ENCODE results near the gene ASAP2.

Gene ASAP2

DNA sequence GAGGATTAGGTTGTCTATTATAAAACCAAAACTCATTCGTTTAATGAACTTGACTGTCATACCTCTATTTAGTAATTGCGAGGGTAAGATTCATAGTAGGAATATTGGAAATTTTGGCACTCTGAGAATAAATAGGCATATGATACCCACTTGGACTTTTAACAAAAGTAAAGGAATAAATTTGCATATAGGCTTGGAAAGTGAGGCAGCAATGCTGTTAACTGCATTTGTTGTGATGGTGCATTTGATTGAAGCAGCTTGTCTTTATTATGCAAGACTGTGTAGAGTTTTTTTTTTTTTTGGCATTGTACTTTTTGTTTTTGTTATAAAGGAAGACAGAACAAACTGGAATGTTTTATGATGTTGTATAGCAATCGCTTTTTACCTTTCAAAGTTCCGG, 197.8 kb downstream of the ASAP2 start:
- Histone ChIP-seq H3K9ac (ENCODE audit: low read length in 2 of 2) (no peak overlapping the region), H3K36me3 (ENCODE audit: control insufficient read depth in 2 of 2, insufficient read depth in 2 of 2, low read length in 2 of 2) (peaks cover 12 to 14% of the 10 kb centered on the region in 2 donors), H3K27me3 (ENCODE audit: control insufficient read depth in 1 of 2, insufficient read depth in 2 of 2, low read length in 2 of 2) (no peaks in the 10 kb centered on the region), H3K9me3 (ENCODE audit: control insufficient read depth in 2 of 2, low read length in 2 of 2) (no peaks in the 10 kb centered on the region), H3K27ac (ENCODE audit: low read length) (no peak overlapping the region), H3K4me1 (ENCODE audit: control insufficient read depth, insufficient read depth, low read length) (peaks cover 20% of the 10 kb centered on the region), H3K4me3 (ENCODE audit: low read length in 2 of 2) (no peak overlapping the region)

DNA sequence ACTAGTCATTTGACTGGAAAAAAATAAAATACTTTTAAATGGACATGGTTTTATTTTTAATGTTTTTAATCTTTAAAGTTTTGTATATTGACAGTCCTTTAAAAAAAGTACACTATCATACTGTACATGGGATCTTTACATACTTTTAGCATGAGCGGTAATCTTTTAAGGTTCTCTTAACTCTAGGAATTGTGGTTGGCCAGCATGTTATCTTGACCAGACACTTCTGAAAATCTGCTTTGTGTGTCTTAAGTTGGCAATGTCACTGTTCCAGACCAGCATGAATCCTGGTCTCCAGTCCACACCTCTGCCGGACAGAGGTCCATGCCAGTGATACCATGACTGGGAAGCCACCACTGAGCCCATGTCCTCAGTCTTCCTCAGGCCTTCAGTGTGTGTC, 199.0 kb downstream of the ASAP2 start:
- Histone ChIP-seq H3K27ac (ENCODE audit: low read length) (no peak overlapping the region), H3K27me3 (ENCODE audit: control insufficient read depth in 1 of 2, insufficient read depth in 2 of 2, low read length in 2 of 2) (no peaks in the 10 kb centered on the region), H3K9me3 (ENCODE audit: control insufficient read depth in 2 of 2, low read length in 2 of 2) (no peaks in the 10 kb centered on the region), H3K9ac (ENCODE audit: low read length in 2 of 2) (no peak overlapping the region), H3K4me3 (ENCODE audit: low read length in 2 of 2) (no peak overlapping the region), H3K4me1 (ENCODE audit: control insufficient read depth, insufficient read depth, low read length) (peaks cover 18% of the 10 kb centered on the region), H3K36me3 (ENCODE audit: control insufficient read depth in 2 of 2, insufficient read depth in 2 of 2, low read length in 2 of 2) (peaks cover 12 to 14% of the 10 kb centered on the region in 2 donors)

DNA sequence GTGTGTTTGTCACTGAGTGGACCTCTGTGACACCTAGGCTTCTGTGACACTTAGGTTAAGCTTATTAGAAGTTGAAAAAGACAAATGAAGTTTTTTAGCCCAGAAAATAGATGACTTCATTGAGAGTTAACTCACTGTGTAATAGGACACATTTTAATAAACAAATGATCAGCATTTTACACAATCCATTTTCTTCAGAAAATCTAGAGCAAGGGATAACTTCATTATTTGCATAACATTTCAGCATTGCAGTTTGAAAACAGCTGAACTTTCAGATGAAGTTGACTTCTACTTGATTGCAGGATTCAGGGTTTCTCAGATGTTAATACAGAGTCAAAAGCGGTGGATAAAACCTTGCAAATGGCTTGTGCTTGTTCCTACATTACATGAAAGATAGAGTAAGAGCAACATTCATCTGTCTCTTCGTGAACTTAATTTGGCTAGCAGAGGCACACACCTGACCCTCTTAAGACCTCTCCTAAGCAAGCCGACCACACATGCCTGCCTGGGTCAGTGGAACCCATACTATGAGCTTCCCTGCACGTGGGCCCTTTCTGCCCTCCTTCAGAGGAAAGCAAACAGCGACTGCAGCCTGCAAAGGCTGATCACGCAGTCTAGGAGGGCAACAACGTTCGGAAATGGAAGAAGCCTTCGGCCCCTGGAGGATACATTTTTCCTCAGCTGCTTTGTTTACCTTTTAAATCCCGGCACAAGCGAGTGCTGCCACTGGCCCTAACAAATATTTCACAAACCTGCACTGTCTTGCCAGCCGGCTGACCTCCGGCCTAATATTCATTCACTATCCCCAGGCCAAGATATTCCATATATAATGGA, 200.1 kb downstream of the ASAP2 start:
- H3K9ac ChIP-seq (ENCODE audit: low read length in 2 of 2): peak overlapping the region in 1 of 2 donors; percentile 51
- peaks cover 12 to 15% of the 10 kb centered on the region in 2 donors for H3K36me3 ChIP-seq (ENCODE audit: control insufficient read depth in 2 of 2, insufficient read depth in 2 of 2, low read length in 2 of 2)
- H3K27ac ChIP-seq (ENCODE audit: low read length): peak overlapping the region; percentile 69
- H3K27me3 ChIP-seq (ENCODE audit: control insufficient read depth in 1 of 2, insufficient read depth in 2 of 2, low read length in 2 of 2): no peaks in the 10 kb centered on the region
- no peak overlapping the region for H3K4me3 ChIP-seq (ENCODE audit: low read length in 2 of 2)
- peaks cover 18% of the 10 kb centered on the region for H3K4me1 ChIP-seq (ENCODE audit: control insufficient read depth, insufficient read depth, low read length)
- H3K9me3 ChIP-seq (ENCODE audit: control insufficient read depth in 2 of 2, low read length in 2 of 2): no peaks in the 10 kb centered on the region

DNA sequence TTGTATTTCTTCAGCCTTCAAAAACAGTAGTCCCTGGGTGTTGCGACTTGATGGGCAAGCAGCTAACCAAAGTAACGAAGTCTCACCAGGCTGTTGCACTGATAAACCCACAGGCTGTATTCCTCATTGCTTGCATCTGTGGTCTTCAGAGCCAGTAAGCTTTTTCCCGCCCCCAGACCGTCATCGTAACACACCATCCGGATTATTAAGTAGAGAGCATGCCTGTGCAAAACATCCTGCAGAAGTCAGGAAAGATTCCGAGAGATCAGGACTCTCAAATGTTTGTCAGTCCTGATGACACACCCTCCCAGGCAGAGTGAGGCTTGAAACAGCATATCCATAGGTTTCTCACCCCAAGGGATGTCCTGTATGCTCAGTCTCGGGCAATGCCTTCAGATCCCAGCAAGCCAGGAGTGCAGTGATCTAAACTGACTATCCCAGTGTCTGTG, 200.8 kb downstream of the ASAP2 start:
- Histone ChIP-seq H3K27me3 (ENCODE audit: control insufficient read depth in 1 of 2, insufficient read depth in 2 of 2, low read length in 2 of 2) (no peaks in the 10 kb centered on the region), H3K9me3 (ENCODE audit: control insufficient read depth in 2 of 2, low read length in 2 of 2) (no peaks in the 10 kb centered on the region), H3K27ac (ENCODE audit: low read length) (peak overlapping the region; percentile 69), H3K4me3 (ENCODE audit: low read length in 2 of 2) (no peak overlapping the region), H3K4me1 (ENCODE audit: control insufficient read depth, insufficient read depth, low read length) (peaks cover 16% of the 10 kb centered on the region), H3K36me3 (ENCODE audit: control insufficient read depth in 2 of 2, insufficient read depth in 2 of 2, low read length in 2 of 2) (peaks cover 14 to 15% of the 10 kb centered on the region in 2 donors), H3K9ac (ENCODE audit: low read length in 2 of 2) (no peak overlapping the region)

DNA sequence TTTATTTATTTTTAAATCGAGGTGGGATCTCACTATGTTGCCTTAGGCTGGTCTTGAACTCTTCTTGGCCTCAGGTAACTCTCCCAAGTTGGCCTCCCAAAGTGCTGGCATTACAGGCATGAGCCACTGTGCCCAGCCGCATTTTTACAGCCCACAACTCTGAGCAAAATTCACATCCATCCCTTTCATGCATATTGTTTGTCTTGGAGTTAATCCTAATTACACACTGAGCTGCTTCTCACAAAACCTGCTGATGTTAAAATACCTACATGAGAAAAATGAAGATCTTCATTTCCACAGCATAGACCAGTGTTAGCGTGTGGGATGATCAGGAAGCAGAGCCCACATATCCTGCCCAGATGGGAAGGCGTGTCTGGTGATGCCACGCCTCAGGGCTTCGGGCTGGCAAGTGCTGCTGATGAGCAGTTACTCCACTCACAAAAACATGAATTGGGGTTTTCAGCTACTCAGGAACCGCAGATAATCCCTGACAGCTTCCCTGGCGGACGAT, 202.1 kb downstream of the ASAP2 start:
- Histone ChIP-seq H3K9me3 (ENCODE audit: control insufficient read depth in 2 of 2, low read length in 2 of 2) (no peaks in the 10 kb centered on the region), H3K9ac (ENCODE audit: low read length in 2 of 2) (no peak overlapping the region), H3K27me3 (ENCODE audit: control insufficient read depth in 1 of 2, insufficient read depth in 2 of 2, low read length in 2 of 2) (no peaks in the 10 kb centered on the region), H3K4me3 (ENCODE audit: low read length in 2 of 2) (no peak overlapping the region), H3K27ac (ENCODE audit: low read length) (no peak overlapping the region), H3K4me1 (ENCODE audit: control insufficient read depth, insufficient read depth, low read length) (peaks cover 16% of the 10 kb centered on the region), H3K36me3 (ENCODE audit: control insufficient read depth in 2 of 2, insufficient read depth in 2 of 2, low read length in 2 of 2) (peaks cover 9 to 10% of the 10 kb centered on the region in 2 donors)

DNA sequence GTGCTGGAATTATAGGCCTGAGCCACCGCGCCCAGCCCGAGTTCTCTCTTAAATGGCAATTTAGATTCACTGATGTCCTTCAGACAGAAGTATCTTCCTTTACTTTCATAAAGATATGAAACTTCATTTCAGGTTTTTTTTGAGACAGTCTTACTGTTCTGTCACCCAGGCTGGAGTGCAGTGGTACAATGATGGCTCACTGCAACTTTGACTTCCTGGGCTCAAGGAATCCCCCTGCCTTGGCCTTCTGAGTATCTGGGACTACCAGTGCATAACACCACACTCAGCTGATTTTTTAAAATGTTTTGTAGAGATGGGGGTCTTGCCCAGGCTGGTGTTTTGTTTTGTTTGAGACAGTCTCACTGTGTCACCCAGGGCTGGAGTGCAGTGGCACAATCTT, 203.5 kb downstream of the ASAP2 start:
- Histone ChIP-seq H3K4me3 (ENCODE audit: low read length in 2 of 2) (no peak overlapping the region), H3K27ac (ENCODE audit: low read length) (no peak overlapping the region), H3K4me1 (ENCODE audit: control insufficient read depth, insufficient read depth, low read length) (peaks cover 13% of the 10 kb centered on the region), H3K9me3 (ENCODE audit: control insufficient read depth in 2 of 2, low read length in 2 of 2) (no peaks in the 10 kb centered on the region), H3K27me3 (ENCODE audit: control insufficient read depth in 1 of 2, insufficient read depth in 2 of 2, low read length in 2 of 2) (no peaks in the 10 kb centered on the region), H3K9ac (ENCODE audit: low read length in 2 of 2) (no peak overlapping the region), H3K36me3 (ENCODE audit: control insufficient read depth in 2 of 2, insufficient read depth in 2 of 2, low read length in 2 of 2) (peaks cover 16 to 17% of the 10 kb centered on the region in 2 donors)

DNA sequence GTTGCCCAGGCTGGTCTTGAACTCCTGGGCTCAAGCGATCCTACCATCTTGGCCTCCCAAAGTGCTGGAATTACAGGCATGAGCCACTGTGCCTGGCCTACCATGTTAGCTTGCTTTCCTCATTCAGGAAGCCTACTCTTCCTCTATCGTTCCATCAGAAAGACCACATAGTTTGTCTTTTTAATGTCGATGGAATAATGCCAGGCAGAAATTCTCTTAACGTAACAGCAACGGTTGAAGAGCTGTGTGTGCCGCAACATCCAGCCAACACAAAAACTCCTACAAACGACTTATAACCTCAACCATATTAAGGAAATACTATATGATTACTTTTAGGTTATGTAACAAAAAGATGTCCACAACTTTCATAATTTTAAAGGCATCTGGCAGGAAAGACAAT, 206.2 kb downstream of the ASAP2 start:
- Histone ChIP-seq H3K27me3 (ENCODE audit: control insufficient read depth in 1 of 2, insufficient read depth in 2 of 2, low read length in 2 of 2) (no peaks in the 10 kb centered on the region), H3K9ac (ENCODE audit: low read length in 2 of 2) (no peak overlapping the region), H3K27ac (ENCODE audit: low read length) (no peak overlapping the region), H3K4me3 (ENCODE audit: low read length in 2 of 2) (no peak overlapping the region), H3K9me3 (ENCODE audit: control insufficient read depth in 2 of 2, low read length in 2 of 2) (no peaks in the 10 kb centered on the region), H3K36me3 (ENCODE audit: control insufficient read depth in 2 of 2, insufficient read depth in 2 of 2, low read length in 2 of 2) (peaks cover 16 to 24% of the 10 kb centered on the region in 2 donors), H3K4me1 (ENCODE audit: control insufficient read depth, insufficient read depth, low read length) (peaks cover under 1% of the 10 kb centered on the region)

DNA sequence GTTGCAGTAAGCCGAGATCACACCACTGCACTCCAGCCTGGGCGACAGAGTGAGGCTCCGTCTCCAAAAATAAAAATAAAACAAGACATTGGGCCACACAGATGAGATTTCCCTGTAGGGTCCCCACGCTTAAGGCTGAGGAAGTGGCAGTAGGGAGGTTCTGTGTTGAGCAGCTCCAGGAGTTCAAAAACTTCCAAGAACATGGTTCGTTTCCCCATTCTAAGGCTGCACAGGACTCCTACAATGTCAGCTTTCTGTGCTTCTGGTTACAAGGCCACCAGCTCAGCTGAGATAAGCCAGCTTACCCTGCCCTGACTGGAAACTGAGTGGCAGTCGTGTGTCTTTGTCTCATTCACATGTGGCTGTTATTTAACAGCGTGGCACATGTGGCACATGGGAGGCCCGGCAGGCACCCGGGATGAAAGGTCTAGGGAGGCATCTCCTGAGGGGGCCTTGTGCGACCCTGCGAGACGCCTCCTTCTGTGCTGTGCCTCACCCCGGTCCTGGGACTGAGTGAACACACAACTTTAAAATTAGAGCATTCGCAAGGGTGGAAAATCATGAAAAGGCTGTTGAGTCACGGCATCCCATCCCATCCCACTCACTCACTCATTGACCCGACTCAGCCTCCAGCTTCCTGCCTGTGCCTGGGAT, 209.0 kb downstream of the ASAP2 start:
- peaks cover 9 to 23% of the 10 kb centered on the region in 2 donors for H3K36me3 ChIP-seq (ENCODE audit: control insufficient read depth in 2 of 2, insufficient read depth in 2 of 2, low read length in 2 of 2)
- H3K4me1 ChIP-seq (ENCODE audit: control insufficient read depth, insufficient read depth, low read length): peaks cover 4% of the 10 kb centered on the region
- no peak overlapping the region for H3K9ac ChIP-seq (ENCODE audit: low read length in 2 of 2)
- H3K27ac ChIP-seq (ENCODE audit: low read length): no peak overlapping the region
- H3K4me3 ChIP-seq (ENCODE audit: low read length in 2 of 2): no peak overlapping the region
- H3K27me3 ChIP-seq (ENCODE audit: control insufficient read depth in 1 of 2, insufficient read depth in 2 of 2, low read length in 2 of 2): no peaks in the 10 kb centered on the region
- no peaks in the 10 kb centered on the region for H3K9me3 ChIP-seq (ENCODE audit: control insufficient read depth in 2 of 2, low read length in 2 of 2)

DNA sequence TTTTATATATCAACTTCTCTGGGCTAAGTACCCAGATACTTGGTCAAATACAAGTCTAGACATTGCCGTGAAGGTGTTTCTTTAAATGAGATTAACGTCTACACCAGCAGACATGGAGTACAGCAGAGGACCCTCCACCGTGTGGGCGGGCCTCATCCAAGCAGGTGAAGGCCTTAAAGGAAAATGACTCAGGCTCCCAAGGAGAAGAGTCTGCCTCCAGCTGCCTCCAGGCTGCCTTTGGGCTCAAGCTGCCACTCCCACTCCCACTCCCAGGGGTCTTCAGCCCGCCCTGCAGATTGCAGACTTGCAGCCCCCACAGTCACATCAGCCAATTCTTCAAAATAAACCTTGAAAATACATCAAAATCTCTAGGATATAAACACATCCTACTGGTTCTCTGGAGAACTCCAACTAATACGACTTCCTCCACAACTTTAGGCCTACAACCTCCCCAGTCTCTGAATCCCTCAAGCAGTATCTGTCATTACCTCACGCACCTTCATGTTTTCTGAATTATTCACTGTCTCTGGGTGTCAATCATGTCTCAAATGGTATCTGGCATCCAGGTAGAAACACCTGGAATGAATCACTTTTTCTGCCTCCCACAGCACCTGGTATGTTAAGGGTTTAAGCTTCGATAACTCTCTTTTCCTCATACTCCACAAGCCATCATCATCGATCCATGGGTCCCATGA, 209.8 kb downstream of the ASAP2 start:
- H3K36me3 ChIP-seq (ENCODE audit: control insufficient read depth in 2 of 2, insufficient read depth in 2 of 2, low read length in 2 of 2): peaks cover 8 to 20% of the 10 kb centered on the region in 2 donors
- no peak overlapping the region for H3K27ac ChIP-seq (ENCODE audit: low read length)

DNA sequence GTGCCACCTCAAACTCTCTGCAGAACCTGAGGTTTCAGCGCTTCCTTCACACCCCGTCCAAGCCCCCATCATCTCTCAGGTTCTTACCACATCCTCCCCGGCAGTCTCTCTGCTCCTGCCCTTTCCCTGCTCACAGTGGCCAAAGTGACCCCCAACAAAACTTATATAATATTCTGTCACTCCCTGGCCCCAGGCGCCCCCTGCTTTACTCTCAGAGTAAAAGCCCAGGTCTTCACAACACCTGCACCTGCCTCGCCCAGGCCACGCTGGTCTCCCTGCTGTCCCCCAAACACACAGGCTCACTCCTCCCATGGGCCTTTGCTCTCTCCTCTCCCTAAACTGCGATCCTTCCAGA, 210.3 kb downstream of the ASAP2 start:
- no peak overlapping the region for H3K27ac ChIP-seq (ENCODE audit: low read length)

More for the DNA sequence above, 209.8 kb downstream of the ASAP2 start:
- H3K9me3 ChIP-seq (ENCODE audit: control insufficient read depth in 2 of 2, low read length in 2 of 2): no peaks in the 10 kb centered on the region
- H3K4me1 ChIP-seq (ENCODE audit: control insufficient read depth, insufficient read depth, low read length): peaks cover 6% of the 10 kb centered on the region
- H3K4me3 ChIP-seq (ENCODE audit: low read length in 2 of 2): no peak overlapping the region
- no peak overlapping the region for H3K9ac ChIP-seq (ENCODE audit: low read length in 2 of 2)
- no peaks in the 10 kb centered on the region for H3K27me3 ChIP-seq (ENCODE audit: control insufficient read depth in 1 of 2, insufficient read depth in 2 of 2, low read length in 2 of 2)

More for the DNA sequence above, 210.3 kb downstream of the ASAP2 start:
- Histone ChIP-seq H3K4me1 (ENCODE audit: control insufficient read depth, insufficient read depth, low read length) (peaks cover 10% of the 10 kb centered on the region), H3K4me3 (ENCODE audit: low read length in 2 of 2) (no peak overlapping the region), H3K9me3 (ENCODE audit: control insufficient read depth in 2 of 2, low read length in 2 of 2) (no peaks in the 10 kb centered on the region), H3K9ac (ENCODE audit: low read length in 2 of 2) (no peak overlapping the region), H3K27me3 (ENCODE audit: control insufficient read depth in 1 of 2, insufficient read depth in 2 of 2, low read length in 2 of 2) (no peaks in the 10 kb centered on the region), H3K36me3 (ENCODE audit: control insufficient read depth in 2 of 2, insufficient read depth in 2 of 2, low read length in 2 of 2) (peaks cover 7 to 19% of the 10 kb centered on the region in 2 donors)

Measured in stomach smooth muscle (tissue), 2 donors.